ENCODE measurements around the gene ATP8A1. TPM values are rescaled to one million over a fixed set of nuclear protein-coding genes. Genes with fewer than 3 reads are reported as not detected.

The ATP8A1 gene
- total RNA-seq, 1 experiment from 2014 or later: 0.42 TPM

GRCh38 chr4:42417550-42417949, 239.4 kb downstream of the ATP8A1 start:
- H3K27me3 ChIP-seq (replicated peaks): no peaks in the 10 kb centered on the region
- DNase-seq (ENCODE audit: low read depth in 1 of 2, low spot score in 2 of 2): no peak
- no peak overlapping the region for H3K4me3 ChIP-seq
- no peaks in the 10 kb centered on the region for H3K36me3 ChIP-seq
- no peak overlapping the region for H3K27ac ChIP-seq
- H3K9me3 ChIP-seq (replicated peaks): no peaks in the 10 kb centered on the region
- peaks cover 5% of the 10 kb centered on the region for H3K4me1 ChIP-seq (replicated peaks)

GRCh38 chr4:42416017-42416416, 240.9 kb downstream of the ATP8A1 start:
- Histone ChIP-seq H3K27ac (no peak overlapping the region), H3K36me3 (no peaks in the 10 kb centered on the region), H3K4me3 (no peak overlapping the region), H3K4me1 (replicated peaks) (peaks cover 16% of the 10 kb centered on the region), H3K27me3 (replicated peaks) (no peaks in the 10 kb centered on the region), H3K9me3 (replicated peaks) (no peaks in the 10 kb centered on the region)
- DNase-seq (ENCODE audit: low read depth in 1 of 2, low spot score in 2 of 2): no peak

- Histone ChIP-seq H3K9me3 (replicated peaks) (no peaks in the 10 kb centered on the region), H3K27ac (no peak overlapping the region), H3K36me3 (no peaks in the 10 kb centered on the region), H3K27me3 (replicated peaks) (no peaks in the 10 kb centered on the region), H3K4me3 (no peak overlapping the region), H3K4me1 (replicated peaks) (peaks cover 16% of the 10 kb centered on the region)
- no peak for DNase-seq (ENCODE audit: low read depth in 1 of 2, low spot score in 2 of 2)
These were observed 241.6 kb downstream of the ATP8A1 start for GRCh38 chr4:42415281-42415680.

GRCh38 chr4:42412251-42412650, 244.7 kb downstream of the ATP8A1 start:
- no peaks in the 10 kb centered on the region for H3K36me3 ChIP-seq
- peak in 1 of 2 experiments; percentile 57 for DNase-seq (ENCODE audit: low read depth in 1 of 2, low spot score in 2 of 2)
- H3K4me1 ChIP-seq (replicated peaks): peaks cover 16% of the 10 kb centered on the region
- H3K27me3 ChIP-seq (replicated peaks): no peaks in the 10 kb centered on the region
- H3K4me3 ChIP-seq: no peak overlapping the region; the same call in 1 of the 2 replicates
- peak overlapping the region; percentile 80 for H3K27ac ChIP-seq
- H3K9me3 ChIP-seq (replicated peaks): no peaks in the 10 kb centered on the region

GRCh38 chr4:42411803-42412202, 245.1 kb downstream of the ATP8A1 start:
- peak overlapping the region; percentile 80 for H3K27ac ChIP-seq

GRCh38 chr4:42410446-42410845, 246.5 kb downstream of the ATP8A1 start:
- no peak overlapping the region for H3K4me3 ChIP-seq
- no peak overlapping the region for H3K27ac ChIP-seq
- H3K36me3 ChIP-seq: no peaks in the 10 kb centered on the region
- no peaks in the 10 kb centered on the region for H3K27me3 ChIP-seq (replicated peaks)
- DNase-seq (ENCODE audit: low read depth in 1 of 2, low spot score in 2 of 2): no peak
- peaks cover 16% of the 10 kb centered on the region for H3K4me1 ChIP-seq (replicated peaks)
- H3K9me3 ChIP-seq (replicated peaks): no peaks in the 10 kb centered on the region

More at GRCh38 chr4:42411803-42412202, 245.1 kb downstream of the ATP8A1 start:
- no peaks in the 10 kb centered on the region for H3K36me3 ChIP-seq
- no peak for DNase-seq (ENCODE audit: low read depth in 1 of 2, low spot score in 2 of 2)
- H3K27me3 ChIP-seq (replicated peaks): no peaks in the 10 kb centered on the region
- no peak overlapping the region; the same call in 1 of the 2 replicates for H3K4me3 ChIP-seq
- no peaks in the 10 kb centered on the region for H3K9me3 ChIP-seq (replicated peaks)
- peaks cover 16% of the 10 kb centered on the region for H3K4me1 ChIP-seq (replicated peaks)

GRCh38 chr4:42404001-42404400, 252.9 kb downstream of the ATP8A1 start:
- Histone ChIP-seq H3K4me3 (no peak overlapping the region), H3K4me1 (replicated peaks) (no peaks in the 10 kb centered on the region), H3K27ac (no peak overlapping the region), H3K9me3 (replicated peaks) (no peaks in the 10 kb centered on the region), H3K36me3 (no peaks in the 10 kb centered on the region), H3K27me3 (replicated peaks) (no peaks in the 10 kb centered on the region)
- DNase-seq (ENCODE audit: low read depth in 1 of 2, low spot score in 2 of 2): no peak

GRCh38 chr4:42401171-42401570, 255.7 kb downstream of the ATP8A1 start:
- DNase-seq (ENCODE audit: low read depth in 1 of 2, low spot score in 2 of 2): no peak
- no peak overlapping the region for H3K4me3 ChIP-seq
- no peaks in the 10 kb centered on the region; the same call in 1 of the 2 replicates for H3K4me1 ChIP-seq (replicated peaks)
- no peaks in the 10 kb centered on the region for H3K9me3 ChIP-seq (replicated peaks)
- H3K36me3 ChIP-seq: no peaks in the 10 kb centered on the region
- H3K27ac ChIP-seq: no peak overlapping the region
- H3K27me3 ChIP-seq (replicated peaks): peaks cover 4% of the 10 kb centered on the region; the same call in 1 of the 2 replicates

GRCh38 chr4:42399393-42399792, 257.5 kb downstream of the ATP8A1 start:
- no peaks in the 10 kb centered on the region for H3K9me3 ChIP-seq (replicated peaks)
- H3K36me3 ChIP-seq: no peaks in the 10 kb centered on the region
- no peak for DNase-seq (ENCODE audit: low read depth in 1 of 2, low spot score in 2 of 2)
- H3K27ac ChIP-seq: no peak overlapping the region
- H3K27me3 ChIP-seq (replicated peaks): peaks cover 4% of the 10 kb centered on the region; the same call in 1 of the 2 replicates
- H3K4me1 ChIP-seq (replicated peaks): no peaks in the 10 kb centered on the region; the same call in 1 of the 2 replicates
- no peak overlapping the region for H3K4me3 ChIP-seq

- H3K9me3 ChIP-seq (replicated peaks): no peaks in the 10 kb centered on the region
- no peaks in the 10 kb centered on the region; the same call in 1 of the 2 replicates for H3K4me1 ChIP-seq (replicated peaks)
- H3K27ac ChIP-seq: no peak overlapping the region
- H3K36me3 ChIP-seq: no peaks in the 10 kb centered on the region
- H3K27me3 ChIP-seq (replicated peaks): peaks cover 4% of the 10 kb centered on the region; the same call in 1 of the 2 replicates
- no peak overlapping the region for H3K4me3 ChIP-seq
- no peak for DNase-seq (ENCODE audit: low read depth in 1 of 2, low spot score in 2 of 2)
These were observed 258.0 kb downstream of the ATP8A1 start for GRCh38 chr4:42398871-42399331.

GRCh38 chr4:42398171-42398870, 258.6 kb downstream of the ATP8A1 start:
- Histone ChIP-seq H3K9me3 (replicated peaks) (no peaks in the 10 kb centered on the region), H3K27me3 (replicated peaks) (peaks cover 4% of the 10 kb centered on the region; the same call in 1 of the 2 replicates), H3K27ac (no peak overlapping the region), H3K4me3 (peak overlapping the region; percentile 21), H3K4me1 (replicated peaks) (no peaks in the 10 kb centered on the region; the same call in 1 of the 2 replicates), H3K36me3 (no peaks in the 10 kb centered on the region)
- DNase-seq (ENCODE audit: low read depth in 1 of 2, low spot score in 2 of 2): no peak

GRCh38 chr4:42397635-42398170, 259.2 kb downstream of the ATP8A1 start:
- peak in 1 of 2 experiments; percentile 3 for DNase-seq (ENCODE audit: low read depth in 1 of 2, low spot score in 2 of 2)
- Histone ChIP-seq H3K4me1 (replicated peaks) (no peaks in the 10 kb centered on the region; the same call in 1 of the 2 replicates), H3K9me3 (replicated peaks) (no peaks in the 10 kb centered on the region), H3K27ac (no peak overlapping the region), H3K36me3 (no peaks in the 10 kb centered on the region), H3K27me3 (replicated peaks) (peaks cover 4% of the 10 kb centered on the region; the same call in 1 of the 2 replicates), H3K4me3 (peak overlapping the region; percentile 21)

- DNase-seq (ENCODE audit: low read depth in 1 of 2, low spot score in 2 of 2): peak in 1 of 2 experiments; percentile 1
- peak within 1 kb of the TSS; percentile 21 for H3K4me3 ChIP-seq
- no peaks in the 10 kb centered on the region; the same call in 1 of the 2 replicates for H3K4me1 ChIP-seq (replicated peaks)
- no peaks in the 10 kb centered on the region for H3K9me3 ChIP-seq (replicated peaks)
- H3K36me3 ChIP-seq: no peaks in the 10 kb centered on the region
- no peak within 1 kb of the TSS for H3K27ac ChIP-seq
- peaks cover 4% of the 10 kb centered on the region; the same call in 1 of the 2 replicates for H3K27me3 ChIP-seq (replicated peaks)
These were observed 259.9 kb downstream of the ATP8A1 start, which contains the start of gene SHISA3 for GRCh38 chr4:42396752-42397634. Gene SHISA3, plus strand, starts transcription at chr4:42397488. Its CDS starts 569 bp downstream, at chr4:42398057.

All from SJSA1 (cell line).